Activated T-helper 1 cell treated with Interleukin-2 at 50 U/mL for 16 hours (primary cell): ENCODE results near the gene ENO4.

ENCODE experiments used
- DNase-seq: peaks from one replicate; pipeline ENCODE4 v3.0.0-alpha.2; 2020; ENCODE audit warnings: low read depth

Gene ENO4

GRCh38 chr10:116868722-116869121, 19.4 kb downstream of the ENO4 start:
- DNase-seq: no peak

GRCh38 chr10:116870949-116871348, 21.6 kb downstream of the ENO4 start:
- no peak for DNase-seq

- DNase-seq: no peak
These were observed 23.8 kb downstream of the ENO4 start for GRCh38 chr10:116873134-116873533.

- DNase-seq: no peak
These were observed 26.6 kb downstream of the ENO4 start for GRCh38 chr10:116875897-116876296.

DNA sequence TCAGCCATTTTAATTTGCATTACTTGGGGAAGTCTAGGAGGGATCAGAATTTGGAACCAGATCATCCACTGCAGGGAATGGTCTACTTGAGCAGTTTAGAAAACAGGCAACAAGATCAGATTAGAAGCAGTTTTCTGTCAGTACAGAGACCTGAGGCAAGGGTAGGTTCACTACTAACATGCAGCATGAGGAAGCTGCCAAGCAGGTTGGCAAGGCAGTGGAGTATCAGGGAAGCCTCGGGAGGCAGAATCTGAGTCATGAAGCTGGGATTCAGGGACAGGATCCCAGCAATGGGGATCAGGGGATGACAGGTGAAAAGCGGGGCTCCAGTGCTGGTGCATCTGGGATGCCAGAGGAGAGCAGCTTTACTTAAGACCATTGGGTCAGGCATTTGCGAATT, 28.1 kb downstream of the ENO4 start:
- no peak for DNase-seq

- no peak for DNase-seq
These were observed 28.8 kb downstream of the ENO4 start for GRCh38 chr10:116878123-116878522.

GRCh38 chr10:116879817-116880216, 30.5 kb downstream of the ENO4 start:
- DNase-seq: no peak

GRCh38 chr10:116880716-116881482, 31.6 kb downstream of the ENO4 start:
- DNase-seq: no peak

- DNase-seq: no peak
These were observed 33.3 kb downstream of the ENO4 start for GRCh38 chr10:116882639-116883038.

DNA sequence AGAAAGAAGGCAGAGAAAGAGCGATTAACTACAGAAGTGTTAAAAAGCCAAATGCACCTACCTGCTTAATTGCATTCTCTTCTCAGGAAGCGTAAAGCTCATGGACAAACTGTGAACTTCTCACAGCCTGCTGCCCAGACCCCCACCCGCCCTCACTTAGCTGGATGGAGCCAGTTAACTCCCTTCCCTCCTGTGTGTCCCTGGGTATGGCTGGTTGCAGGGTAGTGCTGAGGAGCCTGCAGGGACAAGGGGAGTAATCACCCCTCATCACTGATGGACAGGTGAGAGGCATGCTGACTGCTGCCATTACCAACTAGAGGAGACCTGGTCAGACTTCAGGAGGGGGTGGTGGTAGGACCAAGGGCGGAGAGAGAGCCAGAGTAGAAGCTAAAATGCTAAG, 37.5 kb downstream of the ENO4 start:
- DNase-seq: no peak

DNA sequence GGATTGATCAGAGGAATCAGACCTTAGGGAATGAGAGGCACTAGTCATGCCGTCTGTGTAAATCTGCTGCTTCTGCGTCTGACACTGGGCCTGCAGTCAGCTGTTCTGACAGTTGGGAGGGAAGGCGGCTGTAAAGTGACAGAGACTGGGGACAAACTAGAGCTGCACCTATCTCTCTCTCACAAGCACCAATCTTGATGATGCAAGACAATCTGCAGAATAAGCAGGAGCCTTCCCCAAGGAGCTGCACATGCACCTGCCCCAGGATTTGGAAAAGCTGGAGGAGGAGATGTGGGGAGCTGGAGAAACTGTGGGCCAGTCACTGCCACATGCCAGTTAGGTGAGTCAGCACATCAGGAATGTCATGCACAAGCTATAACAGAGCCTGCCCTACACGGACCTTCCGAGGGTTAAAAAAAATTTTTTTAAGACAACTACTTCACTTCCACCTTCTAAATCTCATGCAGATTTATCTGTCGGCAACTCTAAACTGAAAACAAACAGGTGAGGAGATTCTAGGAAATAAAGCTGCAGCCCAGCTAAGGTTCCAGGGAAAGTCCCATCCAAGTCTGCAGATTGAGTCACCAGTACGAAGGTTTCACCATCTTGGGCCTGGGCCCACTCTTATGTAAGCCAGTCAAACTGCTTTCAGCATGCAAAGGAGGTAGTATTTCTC, 39.2 kb downstream of the ENO4 start:
- DNase-seq: no peak

- no peak for DNase-seq
These were observed 39.8 kb downstream of the ENO4 start for GRCh38 chr10:116889066-116889465.

DNA sequence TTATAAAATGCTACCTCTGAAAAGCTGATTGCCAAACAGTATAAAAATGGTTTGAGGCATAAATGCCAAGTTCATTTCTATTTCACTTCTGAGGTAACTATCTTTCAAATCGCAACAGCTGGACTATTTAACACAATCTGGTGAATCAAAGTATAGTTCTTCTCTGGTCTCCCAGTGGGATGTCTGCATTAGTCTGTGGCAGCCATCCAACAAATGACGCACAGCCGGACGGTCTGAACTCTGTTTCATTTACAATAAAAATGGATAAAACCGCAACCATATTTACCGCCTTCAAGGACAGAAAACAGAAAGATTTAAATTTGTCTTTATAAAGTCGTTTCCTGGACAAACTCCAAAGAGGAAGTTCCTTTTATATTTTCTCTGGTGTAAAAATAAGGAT, 41.9 kb downstream of the ENO4 start:
- no peak for DNase-seq

- DNase-seq: no peak
These were observed 43.8 kb downstream of the ENO4 start for GRCh38 chr10:116892907-116893685.

- no peak for DNase-seq
These were observed 44.4 kb downstream of the ENO4 start for GRCh38 chr10:116893686-116894037.

- no peak for DNase-seq
These were observed 50.3 kb downstream of the ENO4 start for GRCh38 chr10:116899626-116900025.

DNA sequence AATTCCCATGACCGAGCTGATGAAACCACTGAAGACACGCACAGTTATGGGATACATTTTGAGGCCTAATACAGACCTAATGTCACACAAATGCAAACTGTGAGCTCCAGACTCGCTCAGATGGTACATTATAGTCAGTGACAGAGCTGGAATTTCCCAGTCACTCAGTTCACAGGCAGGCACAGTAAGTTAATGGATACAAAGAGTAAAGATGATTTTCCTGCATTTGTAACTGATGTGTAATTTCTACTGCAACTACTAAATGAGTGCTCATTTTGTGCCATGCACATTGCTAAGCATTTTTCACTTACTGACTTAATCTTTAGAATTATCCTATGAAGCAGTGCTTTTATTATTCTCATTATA, 56.5 kb downstream of the ENO4 start:
- DNase-seq: no peak

- no peak for DNase-seq
These were observed 58.1 kb downstream of the ENO4 start for GRCh38 chr10:116907245-116907987.

- no peak for DNase-seq
These were observed 60.0 kb downstream of the ENO4 start for GRCh38 chr10:116909307-116909706.

DNA sequence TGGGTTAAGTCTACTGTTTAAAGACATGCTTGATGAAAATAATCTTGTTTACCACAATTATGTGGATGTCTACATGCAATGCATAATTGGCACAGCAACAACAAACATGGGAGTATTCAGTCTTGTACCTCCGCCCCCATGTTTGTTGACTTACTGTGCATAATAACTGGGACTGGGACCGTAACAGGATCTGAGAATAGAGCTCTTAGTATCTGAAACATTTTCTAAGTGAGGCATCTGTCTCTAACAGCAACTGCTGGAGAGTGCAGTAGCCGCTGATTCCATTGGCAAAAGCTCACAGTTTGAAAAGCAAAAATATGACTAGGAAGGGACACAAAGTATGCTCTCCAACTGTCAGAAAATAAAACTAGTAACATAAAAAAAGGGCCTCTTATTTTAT, 61.6 kb downstream of the ENO4 start:
- DNase-seq: no peak

- no peak for DNase-seq
These were observed 62.9 kb downstream of the ENO4 start for GRCh38 chr10:116912162-116912561.

DNA sequence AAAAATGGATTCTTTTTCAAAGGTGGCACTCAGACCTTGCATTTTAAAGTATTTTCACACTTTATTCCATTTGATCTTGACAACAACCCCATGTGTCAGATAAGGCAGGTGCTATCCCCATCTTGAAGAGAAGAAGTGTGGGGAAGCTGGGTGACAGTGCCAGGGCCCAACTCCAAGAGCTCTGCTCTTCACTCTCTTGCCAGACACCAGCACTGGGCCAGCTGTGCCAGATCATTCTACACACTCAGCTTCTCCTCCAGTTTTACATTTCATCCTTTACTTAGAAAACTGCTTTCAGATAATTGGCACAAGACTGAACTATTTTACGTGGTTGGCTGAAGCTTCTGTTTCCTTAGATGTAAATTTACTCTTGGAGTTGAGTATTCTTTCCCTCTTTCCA, 64.4 kb downstream of the ENO4 start:
- DNase-seq: no peak
